ENCODE data around the gene NRBF2.
"Not testable (repeated sequence)": the region's sequence is repeated elsewhere in the genome, so short reads cannot be mapped to it uniquely, and the experiment has no call there.

The NRBF2 gene

GRCh38 chr10:63133056-63133820 is at the start of gene NRBF2:
Gene NRBF2 (plus strand): TSS chr10:63133328. CDS start chr10:63133471, 143 bp downstream.
- DNase-seq (ENCODE audit: low spot score): peak; percentile 98

GRCh38 chr10:63083406-63083805 is 49.7 kb upstream of the NRBF2 start:
- DNase-seq (ENCODE audit: low spot score): not testable (repeated sequence)

- DNase-seq (ENCODE audit: low spot score): peak; percentile 68
Measured at GRCh38 chr10:63083904-63084689, 49.0 kb upstream of the NRBF2 start.

GRCh38 chr10:63084690-63085382 is 48.3 kb upstream of the NRBF2 start:
- DNase-seq (ENCODE audit: low spot score): no peak

- no peak for DNase-seq (ENCODE audit: low spot score)
Measured at GRCh38 chr10:63093227-63093626, 39.9 kb upstream of the NRBF2 start.

- no peak for DNase-seq (ENCODE audit: low spot score)
Measured at GRCh38 chr10:63094405-63094804, 38.7 kb upstream of the NRBF2 start.

- no peak for DNase-seq (ENCODE audit: low spot score)
Measured at GRCh38 chr10:63094881-63095280, 38.2 kb upstream of the NRBF2 start.

GRCh38 chr10:63099734-63100133 is 33.4 kb upstream of the NRBF2 start:
- no peak for DNase-seq (ENCODE audit: low spot score)

- DNase-seq (ENCODE audit: low spot score): not testable (repeated sequence)
Measured at GRCh38 chr10:63101091-63101490, 32.0 kb upstream of the NRBF2 start.

- DNase-seq (ENCODE audit: low spot score): not testable (repeated sequence)
Measured at GRCh38 chr10:63102279-63102883, 30.7 kb upstream of the NRBF2 start.

GRCh38 chr10:63103178-63103577 is 29.9 kb upstream of the NRBF2 start:
- DNase-seq (ENCODE audit: low spot score): not testable (repeated sequence)

- DNase-seq (ENCODE audit: low spot score): no peak
Measured at GRCh38 chr10:63103971-63104409, 29.1 kb upstream of the NRBF2 start.

GRCh38 chr10:63105225-63106110 is 27.7 kb upstream of the NRBF2 start:
- DNase-seq (ENCODE audit: low spot score): no peak

GRCh38 chr10:63106111-63106755 is 26.9 kb upstream of the NRBF2 start:
- no peak for DNase-seq (ENCODE audit: low spot score)

- DNase-seq (ENCODE audit: low spot score): no peak
Measured at GRCh38 chr10:63107943-63108437, 25.1 kb upstream of the NRBF2 start.

- DNase-seq (ENCODE audit: low spot score): no peak
Measured at GRCh38 chr10:63110940-63111339, 22.2 kb upstream of the NRBF2 start.

GRCh38 chr10:63114031-63114814 is 18.9 kb upstream of the NRBF2 start:
- DNase-seq (ENCODE audit: low spot score): no peak

GRCh38 chr10:63115732-63116383 is 17.3 kb upstream of the NRBF2 start:
- DNase-seq (ENCODE audit: low spot score): peak; percentile 34
